Endothelial cell of umbilical vein (primary cell): ENCODE data around the gene ADGRD2. TPM values are rescaled to one million over a fixed set of nuclear protein-coding genes. Genes with fewer than 3 reads are reported as not detected.

ENCODE experiments used
- BruUV-seq: library from RNA; stranded (reverse); fragments of 400-500 nt; replicated peaks from 2 replicates; lab custom pipeline; 2021; lab: Mats Ljungman, UMichigan
- CTCF ChIA-PET: fragments of 300-600, 350-600 bp; sonication (Branson Sonifier 250); formaldehyde crosslinking; loops from one replicate; lab custom pipeline; 2021; ENCODE audit warnings: antibody characterized with exemption, inconsistent platforms; lab: Charles Lee
- POLR2A ChIA-PET: fragments of 300-600, 350-600 bp; sonication (Branson Sonifier 250); formaldehyde crosslinking; loops from one replicate; lab custom pipeline; 2021; ENCODE audit warnings: antibody characterized with exemption, inconsistent platforms; lab: Charles Lee
- DNase-seq: peaks from one replicate; pipeline ENCODE4 v3.0.0-alpha.2; 2011; ENCODE audit warnings: low read depth, low spot score
- FAIRE-seq: peaks from 2 replicates; lab custom pipeline; 2011; peaks lifted over from hg19 to GRCh38; lab: Jason Lieb, UNC
- H2AFZ ChIP-seq: 2 replicates; pipeline ENCODE4 v1.6.0; 2012; ENCODE audit warnings: low read depth, low read length, control low read depth, inconsistent platforms
- H3K27ac ChIP-seq: 2 replicates; pipeline ENCODE4 v1.5.1; 2011; ENCODE audit warnings: low read depth, mild to moderate bottlenecking, control low read depth, low read length, moderate library complexity; ENCODE audit not compliant: insufficient read depth
- H3K27me3 ChIP-seq, 2 experiments: 2 replicates each; pipeline versions ENCODE4 v1.6.0 to v1.6.1; 2011; ENCODE audit warnings: low read length in 2 of 2, mixed read lengths in 1 of 2; ENCODE audit not compliant: control insufficient read depth in 2 of 2, insufficient read depth in 2 of 2
- H3K36me3 ChIP-seq, 2 experiments: 2 replicates in 1 of 2; 3 replicates in 1 of 2; pipeline ENCODE4 v1.5.1; 2011; ENCODE audit warnings: low read length in 2 of 2, mild to moderate bottlenecking in 1 of 2, moderate library complexity in 1 of 2; ENCODE audit not compliant: control insufficient read depth in 2 of 2, insufficient read depth in 2 of 2; ENCODE audit errors: extremely low read depth in 1 of 2
- H3K4me1 ChIP-seq: 3 replicates; pipeline ENCODE4 v1.5.1; 2011; ENCODE audit warnings: mild to moderate bottlenecking, low read length; ENCODE audit not compliant: control insufficient read depth, insufficient read depth; ENCODE audit errors: extremely low read depth
- H3K4me2 ChIP-seq: 2 replicates; pipeline ENCODE4 v1.6.1; 2011; ENCODE audit warnings: low read length, control low read depth, mixed read lengths; ENCODE audit not compliant: insufficient read depth
- H3K4me3 ChIP-seq, 3 experiments: fragments of 200-600 bp in 1 of 3; sonication (generic), shearing (Covaris generic) in 1 of 3; replicated peaks in 1 of 3; 2 replicates each; pipeline ENCODE4 v1.5.1; 2011 to 2016; ENCODE audit warnings: control low read depth in 3 of 3, low read length in 3 of 3, mild to moderate bottlenecking in 2 of 3, inconsistent platforms in 1 of 3, low read depth in 1 of 3, moderate library complexity in 1 of 3; ENCODE audit not compliant: insufficient read depth in 1 of 3
- H3K79me2 ChIP-seq: 2 replicates; pipeline ENCODE4 v1.6.0; 2012; ENCODE audit warnings: low read length, inconsistent platforms; ENCODE audit not compliant: control insufficient read depth, insufficient read depth
- H3K9ac ChIP-seq: replicated peaks from 2 replicates; pipeline ENCODE3; 2011; ENCODE audit warnings: low read length, control low read depth; ENCODE audit not compliant: insufficient read depth; ENCODE audit errors: extremely low read depth
- H3K9me1 ChIP-seq: replicated peaks from 3 replicates; pipeline ENCODE4 v1.6.0; 2011; ENCODE audit warnings: mild to moderate bottlenecking, low read length; ENCODE audit not compliant: control insufficient read depth, insufficient read depth; ENCODE audit errors: extremely low read depth
- H3K9me3 ChIP-seq: replicated peaks from 2 replicates; pipeline ENCODE4 v1.5.1; 2012; ENCODE audit warnings: low read length, inconsistent platforms; ENCODE audit not compliant: control insufficient read depth, insufficient read depth
- H4K20me1 ChIP-seq: replicated peaks from 2 replicates; pipeline ENCODE3; 2011; ENCODE audit warnings: mild to moderate bottlenecking, low read length; ENCODE audit not compliant: control insufficient read depth, insufficient read depth; ENCODE audit errors: extremely low read depth
- CTCF ChIP-seq, 2 donors: IDR thresholded peaks; 1 replicate in 1 of 2; 2 replicates in 1 of 2; pipeline ENCODE4 v1.5.1; 2011; ENCODE audit warnings: low read length in 2 of 2, mild to moderate bottlenecking in 2 of 2, moderate library complexity in 2 of 2, control low read depth in 1 of 2, inconsistent platforms in 1 of 2, low read depth in 1 of 2; ENCODE audit not compliant: insufficient read depth in 1 of 2; ENCODE audit errors: extremely low read depth in 1 of 2
- EZH2 ChIP-seq: IDR thresholded peaks from 2 replicates; pipeline ENCODE4 v1.6.1; 2012; ENCODE audit warnings: borderline replicate concordance, low read depth, mild to moderate bottlenecking, moderate library complexity, low read length, inconsistent platforms; ENCODE audit not compliant: severe bottlenecking
- FOS ChIP-seq: IDR thresholded peaks from 2 replicates; pipeline ENCODE4 v1.6.1; 2011; ENCODE audit warnings: mild to moderate bottlenecking, low read length, moderate library complexity, borderline replicate concordance; ENCODE audit not compliant: insufficient read depth
- GATA2 ChIP-seq: IDR thresholded peaks from 2 replicates; pipeline ENCODE4 v1.7.0; 2011; ENCODE audit warnings: low read depth, mild to moderate bottlenecking, moderate library complexity, mixed read lengths, low read length; ENCODE audit not compliant: insufficient read length, insufficient read depth
- JUN ChIP-seq: IDR thresholded peaks from 2 replicates; pipeline ENCODE4 v1.6.1; 2011; ENCODE audit warnings: borderline replicate concordance, low read depth; ENCODE audit not compliant: insufficient read length, insufficient read depth
- MYC ChIP-seq: IDR thresholded peaks from one replicate; pipeline ENCODE4 v1.6.1; 2011; ENCODE audit warnings: mild to moderate bottlenecking, low read depth, low read length
- POLR2A ChIP-seq: IDR thresholded peaks from 2 replicates; pipeline ENCODE4 v1.6.1; 2012; ENCODE audit warnings: low read depth, mild to moderate bottlenecking, control low read depth, low read length
- POLR2AphosphoS5 ChIP-seq: IDR thresholded peaks from 2 replicates; pipeline ENCODE4 v1.6.1; 2012; ENCODE audit warnings: low read depth, mild to moderate bottlenecking, control low read depth, low read length, moderate library complexity; ENCODE audit not compliant: insufficient read depth
- dilution Hi-C: fragments of 300-500 bp; cut with MboI; formaldehyde crosslinking; loops from one replicate; pipeline ENCODE4 v1.15.0; 2019; ENCODE audit warnings: low sequenced_read_pairs; ENCODE audit not compliant: extremely low pct_ligation_motif_present
- intact Hi-C: fragments of 100-400 bp; cut with micrococcal nuclease; formaldehyde crosslinking; loops from one replicate; pipeline ENCODE4 v1.10.0; 2022
- polyA plus RNA-seq, 4 experiments: library from polyadenylated mRNA; depleted of rRNA in 3 of 4; stranded (reverse) in 3 of 4; unstranded in 1 of 4; fragments of >200 nt; gene quantifications; 2 replicates each; pipeline versions ENCODE4 v1.2.1 to v1.2.3, GENCODE V29; 2011 to 2012; ENCODE audit warnings: missing spikeins in 1 of 4
- total RNA-seq: library from RNA; stranded (reverse); gene quantifications from 2 replicates; pipeline ENCODE4 v1.2.3, GENCODE V29; 2021
- TF ChIP-seq, protein P1 (sequence below): IDR thresholded peaks from 2 replicates; pipeline ENCODE4 v1.6.1; 2011; ENCODE audit not compliant: insufficient read depth, insufficient read length

The ADGRD2 gene
- total and polyA plus RNA-seq, 2 donors (not counting 3 experiments of a cell fraction or from before 2014, with no cell fraction given) = not detected

DNA sequence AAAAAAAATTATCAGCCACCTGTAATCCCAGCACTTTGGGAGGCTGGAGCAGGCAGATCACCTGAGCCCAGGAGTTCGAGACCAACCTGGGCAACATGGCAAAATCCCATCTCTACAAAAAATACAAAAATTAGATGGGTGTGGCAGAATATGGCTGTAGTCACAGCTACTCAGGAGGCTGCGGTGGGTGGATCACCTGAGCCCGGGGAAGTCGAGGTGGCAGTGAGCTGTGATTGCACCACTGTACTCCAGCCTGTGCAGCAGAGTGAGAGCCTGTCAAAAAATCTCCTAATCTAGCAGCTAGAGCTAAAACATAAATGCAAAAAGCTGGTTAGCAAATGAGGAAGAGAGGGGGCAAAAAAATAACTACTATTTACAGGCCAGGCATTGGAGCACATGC lies 47.0 kb upstream of the ADGRD2 start:
- no peaks in the 10 kb centered on the region for H3K27me3 ChIP-seq
- H4K20me1 ChIP-seq = peaks cover 9% of the 10 kb centered on the region
- DNase-seq = no peak
- H3K9ac ChIP-seq = no peak overlapping the region
- no peak for TF ChIP-seq MYC
- TF ChIP-seq GATA2 = no peak
- TF ChIP-seq EZH2 = no peak
- TF ChIP-seq CTCF (IDR thresholded peaks at IDR 0.05; ENCODE audit: extremely low read depth in 1 of 2, insufficient read depth in 1 of 2, low read depth in 1 of 2, low read length in 2 of 2) = no peak
- no peak for TF ChIP-seq JUN
- no peak for TF ChIP-seq POLR2AphosphoS5
- TF ChIP-seq, protein P1, sequence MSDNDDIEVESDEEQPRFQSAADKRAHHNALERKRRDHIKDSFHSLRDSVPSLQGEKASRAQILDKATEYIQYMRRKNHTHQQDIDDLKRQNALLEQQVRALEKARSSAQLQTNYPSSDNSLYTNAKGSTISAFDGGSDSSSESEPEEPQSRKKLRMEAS = no peak
- no peak for TF ChIP-seq POLR2A
- no peak for TF ChIP-seq FOS
- ChIA-PET CTCF (interaction anchor here (1.0 to 1.9 kb wide), 2 partner anchors 9 to 11 kb away, joined by 3 to 7 read pairs; no protein-coding TSS in a partner anchor), POLR2A (no interaction called here)
- H3K4me1 ChIP-seq = no peaks in the 10 kb centered on the region
- no peak overlapping the region for H3K4me2 ChIP-seq
- no peak overlapping the region for H3K4me3 ChIP-seq
- no peaks in the 10 kb centered on the region for H3K9me1 ChIP-seq
- H3K79me2 ChIP-seq = peaks cover 85% of the 10 kb centered on the region
- no TSS peak for BruUV-seq
- peaks cover 21 to 25% of the 10 kb centered on the region in 2 experiments for H3K36me3 ChIP-seq
- intact Hi-C loops (no loop called here), dilution Hi-C loops (no loop called here)
- no peak for FAIRE-seq
- no peak overlapping the region for H3K27ac ChIP-seq
- no peak overlapping the region for H2AFZ ChIP-seq
- H3K9me3 ChIP-seq = no peaks in the 10 kb centered on the region
